ENCODE data around the gene MAN2B1.

GRCh38 chr19:12607631-12608030 is 58.9 kb downstream of the MAN2B1 start:
- TF ChIP-seq CTCF (IDR thresholded peaks at IDR 0.05) (no peak), POLR2A (IDR thresholded peaks at IDR 0.05) (no peak)

Measured in Peyer's patch (tissue), 4 donors.